SH-SY5Y (cell line): ENCODE data around the gene HSF4.

Experiments
- GATA2 ChIP-seq: IDR thresholded peaks from 2 replicates; pipeline ENCODE4 v1.6.1; 2011; ENCODE audit warnings: mild to moderate bottlenecking, low read depth, low read length
- GATA3 ChIP-seq: IDR thresholded peaks from 2 replicates; pipeline ENCODE4 v1.6.1; 2011; ENCODE audit warnings: low read depth, mild to moderate bottlenecking, low read length, moderate library complexity

The HSF4 gene

GRCh38 chr16:67206838-67207248, 42.3 kb downstream of the HSF4 start:
- TF ChIP-seq GATA2 = no peak
- TF ChIP-seq GATA3 = no peak

DNA sequence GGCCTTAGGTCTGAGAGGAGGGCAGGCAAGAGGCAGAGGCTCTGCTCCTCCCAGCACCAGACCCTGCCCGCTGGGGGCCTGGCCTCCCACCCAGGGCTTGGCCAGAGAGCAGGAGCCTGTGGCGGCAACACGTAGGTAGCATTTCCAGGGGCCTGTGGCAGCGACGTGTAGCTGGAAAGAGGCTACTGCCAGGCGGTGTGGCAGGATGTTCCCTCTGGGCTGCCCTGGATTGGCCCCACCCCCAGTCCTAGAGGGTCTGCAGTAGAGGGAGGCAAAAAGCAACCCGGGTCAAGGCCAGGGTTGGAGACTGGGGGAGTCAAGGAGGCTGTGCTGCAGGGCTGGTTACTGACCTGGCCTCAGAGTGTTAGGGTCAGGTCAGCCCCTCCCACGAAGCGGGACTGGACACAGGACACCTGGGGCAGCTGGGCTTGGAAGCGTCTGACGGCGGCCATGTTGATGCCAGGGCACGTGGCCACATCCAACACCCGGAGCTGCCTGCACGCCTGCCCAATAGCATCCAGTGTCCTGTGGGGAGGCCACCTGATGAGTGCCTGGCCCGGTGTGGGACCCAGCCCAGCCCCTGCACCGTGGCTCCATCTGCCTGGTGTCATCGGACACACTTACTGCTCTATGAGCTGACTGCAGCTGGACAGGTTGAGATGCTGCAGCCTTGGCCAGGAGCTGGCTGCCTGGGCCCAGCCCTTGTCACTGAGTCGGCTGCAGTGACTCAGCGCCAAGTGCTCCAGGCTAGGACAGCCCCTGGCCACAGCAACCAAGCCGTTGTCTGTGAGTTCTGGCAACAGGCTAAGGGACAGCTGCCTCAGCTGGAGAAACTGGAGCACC, 42.9 kb downstream of the HSF4 start:
- TF ChIP-seq GATA2 (no peak), GATA3 (no peak)

- TF ChIP-seq GATA2 (no peak), GATA3 (no peak)
Observed at GRCh38 chr16:67208154-67208896, 43.8 kb downstream of the HSF4 start.

DNA sequence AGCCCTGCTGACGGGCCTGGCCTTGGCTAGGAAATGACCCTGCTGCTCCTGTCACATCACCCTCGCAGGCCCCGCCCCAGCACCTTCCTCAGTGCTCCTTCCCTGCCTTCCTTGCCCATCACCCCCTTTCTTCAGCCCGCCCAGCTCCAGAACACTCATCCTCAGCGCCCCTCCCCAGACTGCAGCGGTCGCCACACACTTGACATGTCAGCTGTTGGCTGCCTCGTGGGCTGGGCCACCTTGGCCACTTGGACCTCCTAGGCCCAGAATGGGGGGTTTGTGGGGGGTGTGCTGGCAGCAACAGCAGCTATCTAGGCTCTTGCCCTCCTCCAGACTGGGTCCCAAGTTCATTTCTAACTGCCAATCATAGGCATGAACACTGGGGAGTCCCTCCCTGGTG, 45.0 kb downstream of the HSF4 start:
- TF ChIP-seq GATA2 = no peak
- TF ChIP-seq GATA3 = no peak

GRCh38 chr16:67210069-67210937, 45.8 kb downstream of the HSF4 start:
- TF ChIP-seq GATA3 = no peak
- TF ChIP-seq GATA2 = no peak

GRCh38 chr16:67211674-67212073, 47.1 kb downstream of the HSF4 start:
- no peak for TF ChIP-seq GATA2
- TF ChIP-seq GATA3 = no peak

- no peak for TF ChIP-seq GATA3
Observed at GRCh38 chr16:67212766-67213165, 48.2 kb downstream of the HSF4 start.

DNA sequence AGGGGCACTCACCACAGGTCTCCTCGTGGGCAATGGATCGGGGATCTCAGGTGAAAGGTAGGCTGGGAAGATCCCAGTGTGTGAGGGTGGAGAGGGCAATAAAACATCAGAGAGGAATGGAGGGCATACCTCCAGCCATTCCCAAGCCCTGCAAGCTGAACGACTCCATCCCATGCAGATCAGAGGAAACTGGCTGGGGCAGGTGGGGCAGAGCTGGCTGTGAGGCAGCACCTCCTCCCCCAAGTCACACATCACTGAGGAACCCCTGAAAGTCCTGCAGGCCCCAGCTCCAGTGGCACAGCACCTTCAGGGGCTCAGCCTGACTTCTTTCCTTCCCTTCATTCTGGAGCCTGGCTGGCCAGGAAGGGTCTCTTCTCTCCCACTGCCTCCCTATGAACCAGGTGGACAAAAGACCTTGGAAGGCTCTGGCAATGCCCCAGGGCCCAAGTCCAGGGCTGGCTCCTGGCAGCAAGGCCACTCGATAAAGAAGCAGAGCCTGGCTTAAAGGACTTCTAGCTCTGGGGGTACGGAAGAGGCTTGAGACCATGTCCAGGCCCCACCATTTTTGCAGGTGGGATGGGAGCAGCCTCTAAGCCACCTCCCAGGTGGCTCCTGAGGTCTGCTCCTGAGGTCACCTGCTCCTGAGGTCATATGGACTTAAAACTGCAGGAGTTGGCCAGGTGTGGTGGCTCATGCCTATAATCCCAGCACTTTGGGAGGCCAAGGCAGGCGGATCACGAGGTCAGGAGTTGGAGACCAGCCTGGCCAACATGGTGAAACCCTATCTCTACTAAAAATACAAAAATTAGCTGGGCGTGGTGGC, 48.9 kb downstream of the HSF4 start:
- TF ChIP-seq GATA3 (no peak), GATA2 (no peak)

DNA sequence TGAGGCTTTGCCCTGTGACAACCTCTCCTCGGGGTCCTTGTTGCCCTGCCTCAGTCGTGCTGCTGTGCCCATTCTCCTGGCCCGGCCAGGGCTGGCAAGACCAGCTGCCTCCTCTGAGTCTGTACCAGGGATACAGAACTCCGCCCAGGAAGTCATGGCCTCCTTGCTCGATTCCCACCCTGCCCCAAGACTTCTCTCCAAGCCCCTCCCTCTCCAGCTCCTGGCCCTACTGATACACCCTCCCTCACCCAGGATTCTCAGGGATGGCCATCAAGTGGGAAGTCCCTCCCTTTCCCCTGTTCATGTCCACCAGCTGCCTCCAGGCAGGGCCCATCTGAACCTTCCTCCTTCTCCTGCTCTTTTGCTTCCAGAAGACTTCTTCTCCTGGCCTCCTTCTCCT, 51.2 kb downstream of the HSF4 start:
- TF ChIP-seq GATA2 (no peak), GATA3 (no peak)

DNA sequence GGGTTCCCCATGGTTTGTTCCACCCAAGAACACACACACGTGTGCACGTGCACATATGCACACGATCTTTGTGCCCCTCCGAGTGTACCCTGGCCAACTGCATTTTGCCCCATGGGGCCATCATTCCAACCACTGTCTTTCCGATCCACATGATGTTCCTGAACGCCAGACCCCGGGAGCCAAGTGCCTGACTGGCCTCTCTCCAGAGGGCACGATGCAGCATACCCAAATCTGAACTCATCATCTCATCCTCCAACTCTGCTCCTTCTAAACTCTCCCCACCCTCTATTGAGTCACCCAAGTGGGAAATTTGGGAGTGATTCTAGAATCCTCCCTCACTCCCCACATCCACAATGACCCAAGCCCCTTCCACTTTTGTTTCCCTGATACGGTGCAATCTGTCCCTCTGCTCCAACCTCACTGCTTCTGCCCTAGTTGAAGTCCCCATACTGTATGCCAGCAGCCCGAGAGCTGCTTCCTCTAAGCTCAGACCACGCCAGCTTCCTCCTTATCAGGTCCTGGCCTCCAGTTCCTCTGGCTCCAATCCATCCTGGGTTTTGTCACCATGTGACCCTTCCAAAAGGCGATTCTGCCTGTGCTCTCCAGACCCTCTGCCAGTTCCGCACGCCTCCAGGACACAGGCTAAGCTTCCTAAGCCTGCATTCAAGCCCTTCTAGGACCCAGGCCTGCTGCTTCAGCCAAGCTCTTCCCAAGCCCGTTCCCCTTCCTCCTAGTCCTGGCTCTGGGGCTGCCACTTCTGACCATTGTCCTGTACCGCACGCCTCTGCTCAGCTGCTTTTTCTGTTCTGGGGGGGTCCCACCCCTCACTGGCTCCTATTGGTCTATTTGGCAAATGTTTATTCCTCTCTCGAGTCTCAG, 52.3 kb downstream of the HSF4 start:
- TF ChIP-seq GATA2 (no peak), GATA3 (no peak)
